H1 (cell line): Measurements from ENCODE around the gene DENND2A. TPM values are rescaled to one million over a fixed set of nuclear protein-coding genes. Genes with fewer than 3 reads are reported as not detected.

Source experiments
- CTCF ChIA-PET: fragments of 300-600 bp; sonication (Branson Sonifier 250); formaldehyde crosslinking; loops from one replicate; lab custom pipeline; 2021; ENCODE audit not compliant: partially characterized antibody; lab: Charles Lee
- POLR2A ChIA-PET: fragments of 300-600 bp; sonication (Branson Sonifier 250); formaldehyde crosslinking; loops from one replicate; lab custom pipeline; 2021; ENCODE audit warnings: inconsistent platforms; ENCODE audit not compliant: partially characterized antibody; lab: Charles Lee
- DNase-seq, 2 experiments: peaks; one replicate each; pipeline versions ENCODE4 v3.0.0 to v3.0.0-alpha.2; 2010 to 2022; ENCODE audit warnings: low spot score in 2 of 2, low read depth in 1 of 2, mixed read lengths in 1 of 2
- FAIRE-seq: peaks from 2 replicates; lab custom pipeline; 2011; peaks lifted over from hg19 to GRCh38; lab: Jason Lieb, UNC
- H2AFZ ChIP-seq: 2 replicates; pipeline ENCODE4 v1.8.1; 2012; ENCODE audit warnings: low read length, inconsistent platforms
- H2AK5ac ChIP-seq: 2 replicates; pipeline ENCODE4 v1.6.1; 2013; ENCODE audit warnings: low read depth, low read length
- H2BK120ac ChIP-seq: replicated peaks from 2 replicates; pipeline ENCODE3; 2013; ENCODE audit warnings: low read depth, low read length, inconsistent platforms
- H2BK12ac ChIP-seq: 2 replicates; pipeline ENCODE4 v1.6.1; 2013; ENCODE audit warnings: low read depth, low read length
- H2BK15ac ChIP-seq: 2 replicates; pipeline ENCODE4 v1.6.1; 2013; ENCODE audit warnings: low read length
- H2BK20ac ChIP-seq: 2 replicates; pipeline ENCODE4 v1.6.1; 2013; ENCODE audit warnings: low read length
- H2BK5ac ChIP-seq: 2 replicates; pipeline ENCODE4 v1.6.1; 2013; ENCODE audit warnings: low read depth, low read length
- H3K14ac ChIP-seq: 2 replicates; pipeline ENCODE4 v1.6.1; 2013; ENCODE audit warnings: inconsistent platforms; ENCODE audit not compliant: insufficient read length
- H3K18ac ChIP-seq: 2 replicates; pipeline ENCODE4 v1.6.1; 2013; ENCODE audit warnings: low read length; ENCODE audit errors: extremely low read depth
- H3K23ac ChIP-seq: 2 replicates; pipeline ENCODE4 v1.6.1; 2013; ENCODE audit warnings: inconsistent platforms; ENCODE audit not compliant: insufficient read length
- H3K23me2 ChIP-seq: 2 replicates; pipeline ENCODE4 v1.6.1; 2013; ENCODE audit warnings: low read depth, low read length
- H3K27ac ChIP-seq: 2 replicates; pipeline ENCODE4 v1.6.1; 2011; ENCODE audit warnings: low read depth, low read length, inconsistent platforms
- H3K27me3 ChIP-seq, 4 experiments: replicated peaks in 1 of 4; 1 replicate in 1 of 4; 2 replicates in 3 of 4; pipeline versions ENCODE4 v1.6.1 to v1.8.1; 2011 to 2013; ENCODE audit warnings: low read length in 3 of 4, mild to moderate bottlenecking in 3 of 4, inconsistent platforms in 2 of 4, mixed read lengths in 2 of 4, moderate library complexity in 1 of 4; ENCODE audit not compliant: control insufficient read depth in 3 of 4, insufficient read depth in 3 of 4; ENCODE audit errors: extremely low read depth in 1 of 4
- H3K36me3 ChIP-seq, 4 experiments: 2 replicates each; pipeline versions ENCODE4 v1.6.1 to v1.8.1; 2011 to 2013; ENCODE audit warnings: mild to moderate bottlenecking in 4 of 4, low read length in 3 of 4, moderate library complexity in 2 of 4, control low read depth in 1 of 4, inconsistent platforms in 1 of 4; ENCODE audit not compliant: insufficient read depth in 4 of 4, control insufficient read depth in 2 of 4
- H3K4ac ChIP-seq: replicated peaks from 2 replicates; pipeline ENCODE3; 2013; ENCODE audit warnings: low read length, low read depth, mixed read lengths, inconsistent platforms; ENCODE audit not compliant: insufficient read length
- H3K4me1 ChIP-seq, 4 experiments: replicated peaks in 1 of 4; 1 replicate in 1 of 4; 2 replicates in 3 of 4; pipeline versions ENCODE4 v1.6.1 to v1.8.1; 2011 to 2013; ENCODE audit warnings: low read length in 3 of 4, inconsistent platforms in 2 of 4, mixed read lengths in 1 of 4; ENCODE audit not compliant: insufficient read depth in 4 of 4, control insufficient read depth in 3 of 4
- H3K4me2 ChIP-seq, 2 experiments: 2 replicates each; pipeline versions ENCODE4 v1.6.1 to v1.8.1; 2011 to 2013; ENCODE audit warnings: low read depth in 2 of 2, low read length in 2 of 2, control low read depth in 1 of 2, inconsistent platforms in 1 of 2, mild to moderate bottlenecking in 1 of 2; ENCODE audit not compliant: insufficient read depth in 1 of 2
- H3K4me3 ChIP-seq, 4 experiments: fragments of 200-600, 300-600 bp in 1 of 4; sonication (generic), shearing (Covaris generic), sonication (Bioruptor Twin) in 1 of 4; 2 replicates each; pipeline versions ENCODE4 v1.5.1 to v1.8.1; 2011 to 2016; ENCODE audit warnings: low read length in 4 of 4, low read depth in 3 of 4, control low read depth in 2 of 4, inconsistent platforms in 2 of 4, mild to moderate bottlenecking in 2 of 4, mixed read lengths in 1 of 4, moderate library complexity in 1 of 4; ENCODE audit not compliant: insufficient read depth in 2 of 4; ENCODE audit errors: extremely low read depth in 1 of 4
- H3K56ac ChIP-seq: replicated peaks from 2 replicates; pipeline ENCODE3; 2013; ENCODE audit warnings: low read depth, mild to moderate bottlenecking, mixed read lengths, low read length, inconsistent platforms; ENCODE audit not compliant: insufficient read length
- H3K79me1 ChIP-seq: 2 replicates; pipeline ENCODE4 v1.6.1; 2013; ENCODE audit warnings: low read depth, low read length, control low read depth
- H3K79me2 ChIP-seq, 2 experiments: 2 replicates each; pipeline versions ENCODE4 v1.6.1 to v1.8.1; 2012 to 2013; ENCODE audit warnings: low read length in 2 of 2, mild to moderate bottlenecking in 2 of 2, inconsistent platforms in 1 of 2; ENCODE audit not compliant: insufficient read depth in 2 of 2, control insufficient read depth in 1 of 2
- H3K9ac ChIP-seq, 4 experiments: replicated peaks in 1 of 4; 1 replicate in 1 of 4; 2 replicates in 3 of 4; pipeline versions ENCODE4 v1.6.1 to v1.8.1; 2011 to 2013; ENCODE audit warnings: low read depth in 3 of 4, low read length in 3 of 4, control low read depth in 2 of 4, mild to moderate bottlenecking in 2 of 4, moderate library complexity in 2 of 4, inconsistent platforms in 1 of 4; ENCODE audit errors: extremely low read depth in 1 of 4
- H3K9me3 ChIP-seq, 2 experiments: 2 replicates each; pipeline versions ENCODE4 v1.6.1 to v1.8.1; 2012 to 2013; ENCODE audit warnings: mild to moderate bottlenecking in 2 of 2, moderate library complexity in 2 of 2, control low read depth in 1 of 2, inconsistent platforms in 1 of 2, low read depth in 1 of 2, low read length in 1 of 2, mixed read lengths in 1 of 2; ENCODE audit not compliant: insufficient read depth in 2 of 2
- H4K20me1 ChIP-seq, 2 experiments: replicated peaks in 1 of 2; 2 replicates each; pipeline versions ENCODE3 to v1.8.1; 2011 to 2013; ENCODE audit warnings: inconsistent platforms in 2 of 2, low read length in 2 of 2, mild to moderate bottlenecking in 1 of 2; ENCODE audit not compliant: insufficient read depth in 2 of 2, control insufficient read depth in 1 of 2
- H4K5ac ChIP-seq: 2 replicates; pipeline ENCODE4 v1.6.1; 2013; ENCODE audit warnings: low read length, low read depth, mixed read lengths, inconsistent platforms; ENCODE audit not compliant: insufficient read length
- H4K8ac ChIP-seq: 2 replicates; pipeline ENCODE4 v1.8.0; 2013; ENCODE audit warnings: mild to moderate bottlenecking, moderate library complexity, low read length, inconsistent platforms; ENCODE audit not compliant: insufficient read depth; ENCODE audit errors: extremely low read depth
- H4K91ac ChIP-seq: replicated peaks from 2 replicates; pipeline ENCODE3; 2013; ENCODE audit warnings: low read length, mixed read lengths, inconsistent platforms; ENCODE audit not compliant: insufficient read length
- WGBS, 2 experiments: shearing (Covaris generic) in 1 of 2; methylation state at CpG; one replicate each; pipeline versions ENCODE4 v1.1.6 to v1.1.7; 2013 to 2015; ENCODE audit warnings: low lambda C conversion rate in 2 of 2, mixed read lengths in 2 of 2, inconsistent platforms in 1 of 2, low coverage in 1 of 2, missing lambda C conversion rate in 1 of 2; ENCODE audit not compliant: insufficient replicate concordance in 2 of 2, insufficient coverage in 1 of 2, insufficient read length in 1 of 2; ENCODE audit errors: extremely low coverage in 1 of 2, missing lambda C conversion rate in 1 of 2; 5-methylcytosine and 5-hydroxymethylcytosine counted together
- polyA plus RNA-seq, 7 experiments: library from polyadenylated mRNA; depleted of rRNA in 3 of 7; stranded (reverse) in 5 of 7; unstranded in 2 of 7; fragments of >200 nt in 5 of 7; fragments of 200-250 nt in 2 of 7; gene quantifications; 1 replicate in 5 of 7; 2 replicates in 1 of 7; 4 replicates in 1 of 7; pipeline versions ENCODE4 v1.2.1 to v1.2.3, GENCODE V29; 2011 to 2013; ENCODE audit warnings: missing spikeins in 2 of 7, mixed read lengths in 2 of 7
- total RNA-seq: library from RNA; stranded (reverse); fragmentation: NEBNext Ultra II Directional; extraction: Animal tissue kit (Norgen Biotek cat#: 25700); gene quantifications from 2 replicates; pipeline ENCODE4 v1.2.1, GENCODE V29; 2021
- TF ChIP-seq, protein P1 (sequence below): IDR thresholded peaks from 2 replicates; pipeline ENCODE4 v1.6.1; 2012; ENCODE audit warnings: low read length, inconsistent platforms
- TF ChIP-seq, protein P2 (sequence below), 3 experiments: IDR thresholded peaks; 1 replicate in 2 of 3; 2 replicates in 1 of 3; pipeline versions ENCODE4 v1.5.1 to v1.6.1; 2011; ENCODE audit warnings: low read length in 3 of 3, mild to moderate bottlenecking in 3 of 3, inconsistent platforms in 2 of 3, low read depth in 1 of 3, moderate library complexity in 1 of 3; ENCODE audit not compliant: insufficient read depth in 1 of 3; ENCODE audit errors: control extremely low read depth in 1 of 3

DENND2A gene
- total and polyA plus RNA-seq, 2 of the 8 experiments (the other 6 are each of a cell fraction or from before 2014, with no cell fraction given) = 5.0 to 13.0 TPM

DNA sequence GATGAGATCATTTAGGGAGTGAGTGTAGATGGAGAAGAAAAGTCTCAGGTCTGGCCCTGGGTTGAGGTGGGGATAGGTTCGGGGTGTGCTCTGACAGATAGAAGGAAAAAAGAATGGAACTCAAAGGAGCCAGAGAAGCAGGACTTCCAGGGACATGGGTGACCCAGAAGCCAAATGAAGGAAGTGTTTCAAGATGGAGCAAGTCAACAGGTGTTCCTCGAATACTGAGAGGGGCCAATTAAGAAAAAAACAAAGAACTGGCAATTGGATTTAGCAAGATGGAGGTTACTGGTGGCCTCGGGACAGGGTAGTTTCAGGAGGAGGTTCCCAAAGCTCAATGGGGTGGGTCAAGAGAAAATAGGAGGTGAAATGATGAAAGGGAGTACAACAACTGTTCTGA is 40.3 kb downstream of the DENND2A start:
- no peaks in the 10 kb centered on the region for H3K79me1 ChIP-seq
- WGBS, 2 experiments = 97% methylated on average over 3 of the region's 3 CpGs; no CpG with 5 or more reads in 1 of the 2 experiments
- TF ChIP-seq, protein P1, sequence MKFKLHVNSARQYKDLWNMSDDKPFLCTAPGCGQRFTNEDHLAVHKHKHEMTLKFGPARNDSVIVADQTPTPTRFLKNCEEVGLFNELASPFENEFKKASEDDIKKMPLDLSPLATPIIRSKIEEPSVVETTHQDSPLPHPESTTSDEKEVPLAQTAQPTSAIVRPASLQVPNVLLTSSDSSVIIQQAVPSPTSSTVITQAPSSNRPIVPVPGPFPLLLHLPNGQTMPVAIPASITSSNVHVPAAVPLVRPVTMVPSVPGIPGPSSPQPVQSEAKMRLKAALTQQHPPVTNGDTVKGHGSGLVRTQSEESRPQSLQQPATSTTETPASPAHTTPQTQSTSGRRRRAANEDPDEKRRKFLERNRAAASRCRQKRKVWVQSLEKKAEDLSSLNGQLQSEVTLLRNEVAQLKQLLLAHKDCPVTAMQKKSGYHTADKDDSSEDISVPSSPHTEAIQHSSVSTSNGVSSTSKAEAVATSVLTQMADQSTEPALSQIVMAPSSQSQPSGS = no peak
- TF ChIP-seq, protein P2, sequence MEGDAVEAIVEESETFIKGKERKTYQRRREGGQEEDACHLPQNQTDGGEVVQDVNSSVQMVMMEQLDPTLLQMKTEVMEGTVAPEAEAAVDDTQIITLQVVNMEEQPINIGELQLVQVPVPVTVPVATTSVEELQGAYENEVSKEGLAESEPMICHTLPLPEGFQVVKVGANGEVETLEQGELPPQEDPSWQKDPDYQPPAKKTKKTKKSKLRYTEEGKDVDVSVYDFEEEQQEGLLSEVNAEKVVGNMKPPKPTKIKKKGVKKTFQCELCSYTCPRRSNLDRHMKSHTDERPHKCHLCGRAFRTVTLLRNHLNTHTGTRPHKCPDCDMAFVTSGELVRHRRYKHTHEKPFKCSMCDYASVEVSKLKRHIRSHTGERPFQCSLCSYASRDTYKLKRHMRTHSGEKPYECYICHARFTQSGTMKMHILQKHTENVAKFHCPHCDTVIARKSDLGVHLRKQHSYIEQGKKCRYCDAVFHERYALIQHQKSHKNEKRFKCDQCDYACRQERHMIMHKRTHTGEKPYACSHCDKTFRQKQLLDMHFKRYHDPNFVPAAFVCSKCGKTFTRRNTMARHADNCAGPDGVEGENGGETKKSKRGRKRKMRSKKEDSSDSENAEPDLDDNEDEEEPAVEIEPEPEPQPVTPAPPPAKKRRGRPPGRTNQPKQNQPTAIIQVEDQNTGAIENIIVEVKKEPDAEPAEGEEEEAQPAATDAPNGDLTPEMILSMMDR (IDR thresholded peaks at IDR 0.05; ENCODE audit: control extremely low read depth in 1 of 3, insufficient read depth in 1 of 3, low read depth in 1 of 3, low read length in 3 of 3) = no peak
- ChIA-PET POLR2A (no interaction called here), CTCF (interaction anchor here (0.9 kb wide), 1 partner anchor 10 kb away, joined by 3 read pairs; no protein-coding TSS in a partner anchor)
- H3K9ac ChIP-seq = no peak overlapping the region
- H3K56ac ChIP-seq = no peak overlapping the region
- no peaks in the 10 kb centered on the region for H3K9me3 ChIP-seq
- H3K14ac ChIP-seq = no peak overlapping the region
- H3K18ac ChIP-seq = no peak overlapping the region
- H2BK12ac ChIP-seq = no peak overlapping the region
- no peaks in the 10 kb centered on the region; a peak in 1 of 7 replicates for H3K4me1 ChIP-seq
- no peak overlapping the region for H4K8ac ChIP-seq
- FAIRE-seq (no peak), DNase-seq (no peak)
- H3K36me3 ChIP-seq = no peaks in the 10 kb centered on the region; a peak in 1 of 8 replicates
- no peaks in the 10 kb centered on the region for H3K27me3 ChIP-seq
- H2BK120ac ChIP-seq = no peak overlapping the region
- no peak overlapping the region for H4K5ac ChIP-seq
- no peak overlapping the region for H3K23ac ChIP-seq
- no peaks in the 10 kb centered on the region for H3K79me2 ChIP-seq
- H4K91ac ChIP-seq = no peak overlapping the region
- H2BK20ac ChIP-seq = no peak overlapping the region
- no peak overlapping the region for H2BK15ac ChIP-seq
- no peak overlapping the region for H3K4ac ChIP-seq
- no peak overlapping the region for H3K27ac ChIP-seq
- no peaks in the 10 kb centered on the region for H3K23me2 ChIP-seq
- no peak overlapping the region for H2BK5ac ChIP-seq
- no peak overlapping the region for H3K4me3 ChIP-seq
- H2AK5ac ChIP-seq = no peak overlapping the region
- H4K20me1 ChIP-seq = no peaks in the 10 kb centered on the region
- no peak overlapping the region for H2AFZ ChIP-seq
- no peak overlapping the region for H3K4me2 ChIP-seq
